ENCODE measurements around the gene LDLRAD3.
"Not testable (repeated sequence)": the region's sequence is repeated elsewhere in the genome, so short reads cannot be mapped to it uniquely, and the experiment has no call there.

Gene LDLRAD3, protein sequence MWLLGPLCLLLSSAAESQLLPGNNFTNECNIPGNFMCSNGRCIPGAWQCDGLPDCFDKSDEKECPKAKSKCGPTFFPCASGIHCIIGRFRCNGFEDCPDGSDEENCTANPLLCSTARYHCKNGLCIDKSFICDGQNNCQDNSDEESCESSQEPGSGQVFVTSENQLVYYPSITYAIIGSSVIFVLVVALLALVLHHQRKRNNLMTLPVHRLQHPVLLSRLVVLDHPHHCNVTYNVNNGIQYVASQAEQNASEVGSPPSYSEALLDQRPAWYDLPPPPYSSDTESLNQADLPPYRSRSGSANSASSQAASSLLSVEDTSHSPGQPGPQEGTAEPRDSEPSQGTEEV

DNA sequence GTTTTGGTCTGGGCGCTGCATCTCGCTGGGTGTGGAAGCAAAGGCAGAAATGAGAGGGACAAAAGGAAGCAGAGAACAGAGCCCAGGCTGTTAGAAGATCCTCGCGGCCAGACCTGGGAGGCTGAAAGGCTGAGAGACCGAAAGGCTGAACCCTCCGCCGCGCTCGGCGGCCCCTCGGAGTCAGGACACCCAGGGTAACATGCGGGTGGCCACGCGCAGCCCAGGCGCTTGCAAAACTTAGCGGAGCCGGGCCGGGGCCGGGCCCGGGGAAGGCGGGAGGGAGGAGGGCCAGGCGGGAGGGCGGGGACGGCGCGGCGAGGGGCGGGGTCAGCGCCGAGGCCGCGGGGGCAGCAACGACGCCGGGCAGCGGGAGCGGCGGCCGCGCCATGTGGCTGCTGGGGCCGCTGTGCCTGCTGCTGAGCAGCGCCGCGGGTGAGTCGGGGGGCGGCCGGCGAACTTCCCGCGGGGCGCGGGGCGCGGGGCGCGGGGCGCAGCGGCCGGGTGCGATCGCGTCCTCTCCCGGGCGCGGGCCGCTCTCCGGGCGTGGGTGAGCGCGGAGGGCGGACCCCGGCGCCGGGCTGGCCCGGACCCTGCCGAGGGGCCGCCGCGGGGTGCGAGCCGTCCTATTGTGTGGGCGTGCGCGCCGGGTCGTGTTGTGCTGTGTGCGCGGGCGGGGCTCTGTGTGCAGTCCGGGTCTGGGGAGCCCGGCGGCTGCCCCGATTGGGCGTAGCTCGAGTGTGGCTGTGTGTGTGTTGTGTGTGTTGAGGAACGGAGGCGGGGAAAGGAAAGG, at the start of gene LDLRAD3:
Gene LDLRAD3 (plus strand): TSS at position 350 of the 790 bp plus-strand sequence. CDS start 37 bp downstream, at position 387.
- DNase-seq: peak; percentile 83

DNA sequence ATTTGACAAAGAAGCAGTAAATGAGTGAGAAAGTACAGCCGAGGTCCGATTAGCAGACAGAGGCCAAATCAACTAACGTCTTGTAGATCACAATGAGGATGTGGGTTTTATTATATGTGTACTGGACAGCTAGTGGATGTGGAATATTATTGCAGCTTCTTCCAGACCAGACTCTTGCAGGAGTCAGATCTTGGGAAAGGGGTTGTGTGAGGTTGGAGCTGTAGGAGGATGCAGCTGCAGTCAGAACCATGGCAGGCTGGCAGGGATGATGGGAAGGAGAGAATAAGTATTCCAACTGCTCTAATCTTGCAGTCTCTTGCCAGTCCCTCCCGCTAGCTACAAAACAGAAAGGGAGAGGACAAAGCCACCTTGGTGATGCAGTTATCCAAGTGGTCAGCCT, 46.8 kb upstream of the LDLRAD3 start:
- DNase-seq: no peak

DNA sequence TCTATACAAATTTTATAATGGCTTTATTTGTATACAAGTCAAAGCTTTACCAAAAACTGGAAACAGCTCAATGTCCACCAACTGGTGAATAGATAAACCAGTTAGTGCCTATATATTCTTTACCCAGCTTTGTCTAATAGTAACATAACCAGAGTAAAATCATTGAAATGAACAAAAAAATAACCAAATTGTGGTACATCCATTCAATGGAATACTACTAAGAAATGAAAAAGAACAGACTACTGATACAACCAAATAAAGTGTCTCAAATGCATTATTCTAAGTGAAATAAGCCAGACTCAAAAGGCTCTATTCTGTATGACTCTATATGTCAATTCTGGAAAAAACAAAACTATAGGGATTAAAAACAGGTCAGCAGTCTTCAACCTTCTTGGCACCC, 40.9 kb upstream of the LDLRAD3 start:
- no peak for DNase-seq

DNA sequence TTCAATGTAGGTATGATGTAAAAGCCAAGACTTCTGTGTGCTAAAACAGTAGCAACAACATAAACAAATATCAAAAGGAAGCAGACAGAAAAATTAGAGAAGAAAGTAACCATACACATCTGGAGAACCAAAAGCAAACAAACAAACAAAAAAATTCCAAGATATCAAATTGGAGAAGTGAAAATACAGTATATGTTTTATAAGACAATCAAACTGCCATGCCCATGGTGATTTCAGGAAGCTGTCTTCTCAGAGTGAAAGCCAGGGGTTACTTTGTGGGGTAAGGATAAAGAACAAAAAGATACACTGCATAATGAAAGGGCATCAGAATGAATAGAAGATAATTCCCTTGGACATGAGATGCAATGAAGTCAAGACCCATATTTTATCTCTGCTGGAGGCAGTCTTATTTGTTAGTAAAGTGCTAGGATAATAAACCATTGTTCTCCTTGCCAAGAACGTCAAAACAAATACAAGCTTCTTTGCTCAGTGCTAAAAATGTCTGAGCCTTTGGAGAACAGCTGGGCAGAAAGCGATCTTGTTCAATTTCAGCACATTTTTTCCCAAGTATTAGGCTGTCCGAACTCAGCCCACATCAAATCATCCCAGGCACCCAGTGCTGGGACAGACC, 38.1 kb upstream of the LDLRAD3 start:
- DNase-seq: no peak

DNA sequence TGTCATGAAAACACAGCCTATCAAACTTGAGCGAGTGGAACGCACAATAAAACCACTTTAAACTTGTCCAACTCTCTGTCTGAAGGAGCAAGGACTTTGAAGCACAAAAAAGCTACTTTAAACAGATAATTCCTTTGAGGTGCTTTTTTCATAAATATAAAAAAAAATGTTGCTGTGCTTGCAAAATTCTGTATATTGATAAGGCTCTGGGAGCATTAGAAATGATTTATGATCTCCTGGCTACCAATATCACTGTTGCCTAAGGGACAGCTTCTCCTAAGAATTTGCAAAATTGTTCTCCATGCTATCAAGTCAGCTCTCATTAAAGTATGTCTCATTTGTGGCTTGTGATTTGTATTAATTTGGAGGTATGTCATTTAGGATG, 37.6 kb upstream of the LDLRAD3 start:
- DNase-seq: no peak

DNA sequence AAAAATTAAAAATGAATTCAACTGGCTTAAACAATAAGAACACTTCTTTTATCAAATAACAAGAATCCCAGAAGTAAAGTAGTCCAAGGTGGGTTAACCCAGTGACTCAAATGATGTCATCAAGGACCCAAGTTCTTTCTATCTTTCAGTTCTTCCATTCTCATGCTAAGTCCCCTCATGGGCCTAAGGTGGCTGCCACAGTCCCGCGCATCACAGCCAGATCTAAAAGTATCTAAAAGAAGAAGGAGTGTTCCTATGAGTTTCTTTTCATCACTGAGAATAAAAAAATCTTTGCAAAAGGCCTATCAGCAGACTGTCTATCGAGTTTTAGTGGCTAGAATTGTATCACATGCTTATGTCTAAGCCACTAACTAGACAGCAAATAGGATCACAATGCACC, 37.2 kb upstream of the LDLRAD3 start:
- no peak for DNase-seq

DNA sequence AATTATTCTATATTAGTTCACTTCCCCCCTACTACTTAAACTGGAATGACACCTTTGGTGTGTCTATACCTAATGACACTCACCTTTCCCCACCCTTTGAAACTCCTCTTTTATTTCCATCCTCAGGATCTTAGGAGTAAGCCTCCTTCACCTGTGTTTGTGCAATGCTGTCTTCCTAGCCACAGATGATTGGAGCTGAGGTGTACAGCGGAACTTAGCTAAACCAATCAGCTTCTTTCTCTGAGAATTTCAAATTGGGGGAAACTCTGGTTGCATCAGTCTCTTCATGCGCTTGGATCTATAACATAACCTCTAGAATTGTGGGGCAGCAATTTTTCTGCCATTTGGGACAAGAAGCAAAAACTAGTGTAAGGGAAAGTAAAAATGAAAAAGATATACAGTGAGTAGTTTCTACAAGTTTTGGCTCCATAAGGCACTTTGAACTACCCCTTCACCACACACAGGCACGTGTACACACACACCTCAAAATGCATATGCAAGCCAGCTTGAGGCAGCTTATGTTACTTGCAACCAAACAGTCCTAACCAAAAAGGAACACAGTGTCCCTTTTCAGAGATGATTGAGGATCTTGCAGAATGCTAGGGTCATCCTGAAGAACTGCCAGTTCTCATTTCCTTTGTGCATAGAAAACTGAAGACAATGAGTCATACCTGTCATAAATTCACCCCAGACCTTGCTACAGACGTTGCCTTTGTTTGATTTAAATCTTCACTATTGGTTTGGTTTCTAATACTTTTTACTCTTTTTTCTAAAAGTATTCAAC, 36.0 kb upstream of the LDLRAD3 start:
- DNase-seq: peak; percentile 51

DNA sequence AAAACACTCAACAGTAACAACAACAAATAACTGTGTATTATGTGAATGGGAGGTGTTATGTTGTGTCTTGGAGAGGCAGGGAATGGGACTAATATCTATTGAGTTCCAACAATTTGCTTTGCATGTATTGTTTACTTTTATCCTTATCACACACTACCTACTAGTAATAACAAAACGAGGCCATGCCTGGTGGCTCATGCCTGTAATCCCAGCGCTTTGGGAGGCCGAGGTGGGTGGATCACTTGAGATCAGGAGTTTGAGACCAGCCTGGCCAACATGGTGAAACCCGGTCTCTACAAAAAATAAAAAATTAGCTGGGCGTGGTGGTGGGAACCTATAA, 35.5 kb upstream of the LDLRAD3 start:
- not testable (repeated sequence) for DNase-seq

DNA sequence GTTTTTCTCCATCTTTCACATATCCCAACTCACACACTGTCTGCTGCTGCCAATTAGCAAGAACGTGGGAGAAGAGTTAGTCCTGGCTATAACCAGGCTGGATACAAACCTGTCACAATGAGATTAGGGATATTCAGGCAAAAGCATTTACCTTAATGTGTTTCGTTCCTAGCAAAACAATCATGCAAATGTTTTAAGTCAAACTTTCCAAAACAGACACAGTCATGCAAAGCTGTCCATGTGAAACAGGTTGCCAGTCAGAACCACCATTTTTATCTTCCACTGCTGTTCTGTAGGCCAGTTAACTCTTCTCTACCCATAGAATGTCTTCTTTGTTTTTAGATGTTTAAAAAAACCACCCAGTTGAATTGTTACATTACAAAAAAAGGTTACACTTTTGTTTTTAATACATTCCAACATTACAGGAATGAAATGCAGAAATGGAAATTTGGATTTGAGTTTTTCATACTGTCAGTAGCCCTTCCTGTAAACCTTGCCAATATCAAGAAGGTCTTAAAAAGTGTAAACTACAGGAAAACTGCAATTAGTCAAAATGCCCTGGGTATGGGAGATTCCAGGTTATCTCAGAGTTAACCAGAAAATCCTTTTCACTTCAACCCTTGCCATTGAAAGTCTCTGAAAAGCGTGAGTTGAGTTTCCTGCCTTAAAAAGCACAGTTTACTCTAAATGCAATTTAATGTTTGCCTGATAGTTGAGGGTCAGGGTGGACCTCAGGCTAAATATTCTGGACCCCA, 34.2 kb upstream of the LDLRAD3 start:
- DNase-seq: no peak

DNA sequence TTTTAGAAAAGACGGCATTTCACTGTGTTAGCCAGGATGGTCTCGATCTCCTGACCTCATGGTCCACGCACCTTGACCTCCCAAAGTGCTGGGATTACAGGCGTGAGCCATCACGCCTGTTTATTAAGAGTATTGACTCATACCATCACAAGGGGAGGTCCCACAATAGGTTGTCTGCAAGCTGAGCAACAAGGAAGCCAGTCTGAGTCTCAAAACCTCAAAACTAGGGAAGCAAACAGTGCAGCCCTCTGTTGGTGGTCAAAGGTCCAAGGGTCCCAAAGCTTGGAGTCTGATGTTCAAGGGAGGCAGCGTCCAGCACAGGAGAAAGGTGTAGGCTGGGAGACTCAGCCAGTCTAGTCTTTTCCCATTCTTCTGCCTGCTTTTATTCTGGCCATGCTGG, 32.8 kb upstream of the LDLRAD3 start:
- no peak for DNase-seq

DNA sequence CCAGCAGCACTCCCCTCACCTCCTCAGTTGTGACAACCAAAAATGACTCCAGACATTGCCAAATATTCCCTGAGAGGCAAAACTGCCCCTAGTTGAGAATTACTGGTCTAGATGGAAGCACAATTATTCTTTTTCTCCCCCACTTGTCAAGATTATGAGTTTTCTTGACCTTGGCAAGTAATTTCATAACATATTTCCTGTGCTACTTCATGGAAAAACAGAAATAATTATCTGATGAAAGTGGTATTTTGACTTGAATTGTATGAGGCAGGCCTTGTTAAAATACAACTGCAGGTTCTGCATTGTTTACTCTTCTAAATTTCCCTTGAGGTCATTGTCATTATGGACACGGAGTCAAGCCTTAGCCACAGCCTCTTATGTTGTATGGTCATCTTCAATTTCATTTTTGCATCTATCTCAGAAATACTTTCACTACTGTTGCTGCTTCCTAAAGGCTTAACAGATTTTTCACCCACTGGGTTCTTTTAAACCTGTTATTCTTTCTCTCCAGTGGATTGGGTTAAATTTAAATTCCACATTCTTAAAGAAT, 32.2 kb upstream of the LDLRAD3 start:
- no peak for DNase-seq

DNA sequence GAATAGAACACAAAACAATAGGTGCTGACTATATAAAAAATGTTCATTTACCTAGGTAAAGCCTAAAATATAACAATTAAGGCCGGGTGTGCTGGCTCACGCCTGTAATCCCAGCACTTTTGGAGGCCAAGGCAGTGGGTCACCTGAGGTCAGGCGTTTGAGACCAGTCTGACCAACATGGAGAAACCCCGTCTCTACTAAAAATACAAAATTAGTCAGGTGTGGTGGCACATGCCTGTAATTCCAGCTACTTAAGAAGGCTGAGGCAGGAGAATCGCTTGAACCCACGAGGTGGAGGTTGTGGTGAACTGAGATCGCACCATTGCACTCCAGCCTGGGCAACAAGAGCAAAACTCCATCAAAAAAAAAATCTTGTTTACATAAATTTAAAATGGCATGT, 31.4 kb upstream of the LDLRAD3 start:
- not testable (repeated sequence) for DNase-seq

DNA sequence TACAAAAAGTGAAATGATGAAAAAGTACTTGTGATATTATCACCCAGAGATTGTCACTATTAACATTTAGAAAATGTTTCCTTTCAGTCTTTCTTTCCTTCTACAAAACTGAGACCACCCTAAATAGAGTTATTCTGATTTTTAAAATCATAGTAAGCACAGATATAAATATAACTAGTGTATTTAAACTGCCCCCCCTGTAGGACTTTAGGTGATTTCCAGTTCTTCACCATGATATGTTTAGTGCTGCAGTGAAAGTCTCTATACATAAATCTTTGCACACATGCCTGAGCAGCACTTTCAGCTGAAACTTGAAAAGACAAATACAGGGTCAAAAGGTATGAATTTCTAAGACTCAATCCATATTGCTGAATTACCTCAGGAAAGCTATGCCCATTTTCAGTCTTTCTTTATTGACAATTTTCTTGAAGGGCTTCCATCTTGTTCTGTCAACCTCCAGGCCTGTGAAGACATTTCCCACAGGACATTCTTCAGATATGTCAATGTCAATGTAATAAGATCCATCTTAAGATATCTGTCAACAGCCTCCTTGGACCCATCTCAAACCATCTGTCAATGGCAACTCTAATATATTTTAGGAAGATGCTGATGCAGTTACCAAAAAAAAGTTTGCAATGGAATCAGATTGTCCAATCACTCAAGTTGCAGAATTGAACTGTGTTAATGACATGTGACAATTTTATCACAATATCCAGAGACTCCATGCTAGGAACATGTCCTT, 30.8 kb upstream of the LDLRAD3 start:
- DNase-seq: no peak

DNA sequence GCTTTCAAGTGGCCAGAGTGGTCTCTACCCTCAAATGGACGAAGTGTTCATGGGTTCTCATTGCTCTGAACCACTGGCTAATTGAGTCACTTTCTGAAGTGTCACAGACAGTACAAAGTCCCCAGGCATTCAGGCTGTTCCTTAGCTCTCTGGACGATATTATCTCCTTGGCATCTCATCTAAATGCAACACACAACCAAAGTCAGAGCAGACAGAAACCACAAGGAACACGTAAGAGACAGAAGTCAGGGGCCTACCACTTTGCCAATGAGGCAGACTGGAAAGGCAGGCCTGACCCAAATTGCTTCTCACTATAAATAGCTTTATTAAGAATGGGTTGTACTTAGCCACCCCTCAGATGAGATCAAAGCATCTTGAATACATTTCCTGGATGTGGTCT, 29.0 kb upstream of the LDLRAD3 start:
- no peak for DNase-seq

DNA sequence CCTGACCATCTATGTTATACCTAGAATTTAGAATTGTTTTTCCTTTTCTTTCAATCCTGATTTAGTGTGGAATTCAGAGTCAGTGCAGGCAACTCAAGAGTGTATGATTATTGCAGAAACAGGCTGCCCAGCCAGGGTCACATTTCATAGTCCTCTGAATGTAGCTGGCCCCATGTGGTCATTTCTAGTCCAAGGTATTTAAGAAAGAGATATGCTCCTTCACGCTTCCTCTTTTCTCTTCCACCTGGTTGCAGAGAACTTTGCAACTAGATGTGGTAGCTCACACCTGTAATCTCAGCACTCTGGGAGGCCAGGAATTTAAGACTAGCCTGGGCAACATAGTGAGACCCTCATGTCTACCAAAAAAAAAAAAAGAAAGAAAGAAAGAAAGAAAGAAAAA, 27.6 kb upstream of the LDLRAD3 start:
- DNase-seq: no peak

DNA sequence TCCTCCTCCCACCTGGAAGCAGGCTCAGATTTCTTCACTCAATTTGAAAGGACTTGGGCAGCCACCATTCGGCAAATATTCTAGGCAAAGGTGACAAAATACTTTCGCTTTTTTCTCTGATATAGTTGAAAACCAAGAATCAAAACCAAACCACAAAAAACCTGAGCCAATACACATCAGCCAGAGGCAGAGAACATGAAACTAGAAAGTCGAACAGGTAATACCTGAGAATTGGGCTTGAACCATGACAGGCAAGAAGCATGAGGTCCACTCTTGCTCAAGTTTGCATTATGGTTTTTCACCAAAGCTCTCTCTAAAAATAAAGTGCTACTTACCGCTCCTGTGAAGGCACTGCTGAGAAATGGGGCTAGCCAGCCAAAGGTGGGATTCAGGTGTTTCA, 26.2 kb upstream of the LDLRAD3 start:
- no peak for DNase-seq

DNA sequence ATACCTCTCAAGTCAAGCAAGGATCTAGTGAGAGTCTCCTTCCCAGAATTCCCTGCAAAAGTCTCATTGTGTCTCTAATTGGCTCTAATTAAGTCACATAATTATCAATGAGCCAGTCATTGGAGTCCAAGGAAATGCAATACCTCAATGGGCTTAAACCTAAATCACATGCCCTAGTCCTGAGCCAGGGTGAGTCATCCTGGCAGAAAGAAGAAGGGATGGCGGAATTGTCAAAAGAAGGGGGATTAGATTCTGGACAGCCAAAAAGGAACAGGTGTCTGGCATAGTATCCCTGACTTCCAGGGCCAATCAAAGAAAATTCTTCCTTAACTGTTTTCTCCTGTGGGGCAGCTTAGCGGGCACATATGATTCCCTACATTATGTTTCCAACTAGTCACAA, 25.1 kb upstream of the LDLRAD3 start:
- no peak for DNase-seq

DNA sequence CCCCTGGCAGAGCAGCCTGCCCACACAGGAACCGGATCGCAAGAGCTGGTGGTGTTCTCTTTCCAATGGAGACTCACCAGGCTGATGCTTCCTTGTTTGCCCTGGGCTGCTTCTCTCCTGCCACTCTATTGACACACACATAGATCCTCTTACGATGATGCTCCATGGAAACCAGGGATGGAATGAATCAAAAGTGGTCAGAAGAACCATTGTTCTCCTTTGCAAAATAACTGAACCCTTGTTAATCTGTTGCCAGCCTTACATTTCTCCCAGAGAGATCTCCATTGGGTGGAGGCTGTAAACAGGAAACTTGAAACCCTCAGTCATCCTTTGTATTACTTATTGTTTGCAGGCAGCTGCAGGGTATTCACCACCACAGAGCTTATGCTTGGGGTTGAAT, 24.6 kb upstream of the LDLRAD3 start:
- DNase-seq: no peak

DNA sequence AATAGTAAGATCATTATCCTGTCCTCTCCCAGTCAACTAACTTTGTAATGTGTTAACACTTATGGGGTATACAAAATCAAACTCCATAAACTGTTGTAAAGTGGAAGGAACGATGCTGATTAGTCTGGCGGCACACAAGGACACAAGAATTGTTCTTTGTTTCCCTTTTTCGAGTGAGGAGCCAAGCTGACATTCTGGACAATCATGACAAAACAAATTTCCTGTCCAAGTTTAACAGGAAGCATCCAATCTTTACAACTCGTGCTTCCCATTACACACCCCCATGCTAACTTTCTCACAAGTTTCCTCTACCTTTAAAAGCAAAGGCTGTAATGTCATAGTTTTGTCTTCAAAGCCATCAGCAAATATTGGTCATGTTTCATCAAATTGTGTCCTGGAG, 20.4 kb upstream of the LDLRAD3 start:
- no peak for DNase-seq

DNA sequence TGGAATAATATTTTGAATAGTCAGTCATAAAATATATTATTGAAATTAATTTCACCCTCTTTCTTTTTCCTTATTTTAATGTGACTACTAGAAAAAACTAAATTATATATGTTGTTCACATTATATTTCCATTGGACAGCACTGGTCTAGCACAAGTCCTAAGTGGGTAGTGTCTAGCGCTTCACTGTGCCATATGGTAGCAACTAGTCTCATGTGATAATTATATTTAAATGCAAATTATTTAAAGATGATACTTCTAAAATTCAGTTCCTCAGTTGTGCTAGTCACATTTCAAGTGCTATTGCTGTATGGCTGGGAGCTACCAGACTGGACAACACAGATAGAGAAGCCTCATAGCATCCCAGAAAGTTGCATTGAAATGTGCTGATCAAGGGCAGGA, 19.1 kb upstream of the LDLRAD3 start:
- no peak for DNase-seq

DNA sequence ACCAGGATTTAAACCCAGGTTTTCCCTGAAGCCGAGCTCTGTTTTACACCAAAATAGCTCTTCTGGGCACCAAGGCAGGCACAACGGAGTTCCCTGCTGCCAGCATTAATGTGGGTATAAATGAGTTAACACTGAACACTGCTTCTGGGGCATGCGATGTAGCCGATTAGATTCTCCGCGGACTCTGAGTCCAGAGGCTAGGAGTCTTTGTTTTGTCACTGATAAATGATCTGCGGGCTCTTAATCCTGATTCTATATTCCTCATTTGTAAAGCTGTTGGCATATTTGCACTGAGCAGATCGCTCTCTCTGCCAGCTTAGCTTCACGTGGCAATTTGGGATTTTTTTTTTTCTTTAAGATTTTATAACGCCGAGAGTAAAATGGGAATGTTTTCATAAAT, 16.8 kb upstream of the LDLRAD3 start:
- no peak for DNase-seq

DNA sequence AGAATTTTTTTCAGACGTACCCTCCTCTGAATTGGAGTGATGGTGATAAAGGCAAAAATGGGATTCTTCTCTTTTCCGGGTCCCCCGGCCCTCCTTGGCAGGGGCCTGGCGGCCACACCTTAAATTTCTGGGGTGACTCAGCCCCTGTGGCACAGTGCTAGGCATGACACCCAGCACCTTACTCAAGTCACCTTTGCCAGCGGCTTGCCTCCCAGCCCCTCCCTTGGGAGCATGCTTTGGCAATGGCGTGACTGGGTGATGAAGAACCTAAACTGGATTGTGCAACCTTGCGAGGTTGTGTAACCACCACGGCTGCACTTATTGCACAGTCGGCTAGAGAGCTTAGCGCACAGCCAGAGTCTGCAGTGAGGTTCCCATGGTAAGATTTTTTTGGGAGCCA, 16.2 kb upstream of the LDLRAD3 start:
- DNase-seq: peak; percentile 38
